OCI-M2 (cell line): Measurements from ENCODE around the gene PRRX2.

ENCODE experiments used
- DNase-seq: peaks from one replicate; lab custom pipeline; 2025; ENCODE audit not compliant: unreplicated experiment; lab: John Stamatoyannopoulos, UW

Gene PRRX2

GRCh38 chr9:129676975-129677374 lies 11.5 kb downstream of the PRRX2 start:
- DNase-seq: no peak

- DNase-seq: no peak
These were observed 12.0 kb downstream of the PRRX2 start for GRCh38 chr9:129677456-129677855.

GRCh38 chr9:129678844-129679243 lies 13.4 kb downstream of the PRRX2 start:
- DNase-seq: no peak

GRCh38 chr9:129679537-129679936 lies 14.1 kb downstream of the PRRX2 start:
- no peak for DNase-seq

GRCh38 chr9:129681924-129682323 lies 16.5 kb downstream of the PRRX2 start:
- DNase-seq: no peak

- DNase-seq: no peak
These were observed 16.9 kb downstream of the PRRX2 start for GRCh38 chr9:129682381-129682780.

- DNase-seq: no peak
These were observed 19.9 kb downstream of the PRRX2 start for GRCh38 chr9:129685220-129685932.

GRCh38 chr9:129685933-129686259 lies 20.4 kb downstream of the PRRX2 start:
- no peak for DNase-seq

GRCh38 chr9:129686736-129687135 lies 21.3 kb downstream of the PRRX2 start:
- no peak for DNase-seq

- no peak for DNase-seq
These were observed 21.9 kb downstream of the PRRX2 start for GRCh38 chr9:129687391-129687790.

GRCh38 chr9:129688285-129689043 lies 23.0 kb downstream of the PRRX2 start:
- DNase-seq: no peak

- DNase-seq: no peak
These were observed 27.1 kb downstream of the PRRX2 start for GRCh38 chr9:129692534-129692933.

GRCh38 chr9:129693741-129694140 lies 28.3 kb downstream of the PRRX2 start:
- no peak for DNase-seq

- no peak for DNase-seq
These were observed 28.8 kb downstream of the PRRX2 start for GRCh38 chr9:129694243-129694646.

- DNase-seq: no peak
These were observed 30.4 kb downstream of the PRRX2 start for GRCh38 chr9:129695870-129696269.

GRCh38 chr9:129696944-129697655 lies 31.7 kb downstream of the PRRX2 start:
- DNase-seq: no peak

GRCh38 chr9:129697656-129698253 lies 32.3 kb downstream of the PRRX2 start:
- no peak for DNase-seq

GRCh38 chr9:129698254-129698757 lies 32.9 kb downstream of the PRRX2 start:
- no peak for DNase-seq

- DNase-seq: no peak
These were observed 35.6 kb downstream of the PRRX2 start for GRCh38 chr9:129701054-129701453.

- no peak for DNase-seq
These were observed 36.1 kb downstream of the PRRX2 start for GRCh38 chr9:129701549-129701948.
